Measurements from ENCODE around the gene CDKAL1.

- TF ChIP-seq EP300 (IDR thresholded peaks at IDR 0.05; ENCODE audit: borderline replicate concordance) = no peak
- TF ChIP-seq YY1 (IDR thresholded peaks at IDR 0.05; ENCODE audit: low read depth) = no peak
- TF ChIP-seq RAD21 (IDR thresholded peaks at IDR 0.05; ENCODE audit: low read depth) = no peak
- no peak for TF ChIP-seq TEAD4 (IDR thresholded peaks at IDR 0.05)
- TF ChIP-seq, protein P1, sequence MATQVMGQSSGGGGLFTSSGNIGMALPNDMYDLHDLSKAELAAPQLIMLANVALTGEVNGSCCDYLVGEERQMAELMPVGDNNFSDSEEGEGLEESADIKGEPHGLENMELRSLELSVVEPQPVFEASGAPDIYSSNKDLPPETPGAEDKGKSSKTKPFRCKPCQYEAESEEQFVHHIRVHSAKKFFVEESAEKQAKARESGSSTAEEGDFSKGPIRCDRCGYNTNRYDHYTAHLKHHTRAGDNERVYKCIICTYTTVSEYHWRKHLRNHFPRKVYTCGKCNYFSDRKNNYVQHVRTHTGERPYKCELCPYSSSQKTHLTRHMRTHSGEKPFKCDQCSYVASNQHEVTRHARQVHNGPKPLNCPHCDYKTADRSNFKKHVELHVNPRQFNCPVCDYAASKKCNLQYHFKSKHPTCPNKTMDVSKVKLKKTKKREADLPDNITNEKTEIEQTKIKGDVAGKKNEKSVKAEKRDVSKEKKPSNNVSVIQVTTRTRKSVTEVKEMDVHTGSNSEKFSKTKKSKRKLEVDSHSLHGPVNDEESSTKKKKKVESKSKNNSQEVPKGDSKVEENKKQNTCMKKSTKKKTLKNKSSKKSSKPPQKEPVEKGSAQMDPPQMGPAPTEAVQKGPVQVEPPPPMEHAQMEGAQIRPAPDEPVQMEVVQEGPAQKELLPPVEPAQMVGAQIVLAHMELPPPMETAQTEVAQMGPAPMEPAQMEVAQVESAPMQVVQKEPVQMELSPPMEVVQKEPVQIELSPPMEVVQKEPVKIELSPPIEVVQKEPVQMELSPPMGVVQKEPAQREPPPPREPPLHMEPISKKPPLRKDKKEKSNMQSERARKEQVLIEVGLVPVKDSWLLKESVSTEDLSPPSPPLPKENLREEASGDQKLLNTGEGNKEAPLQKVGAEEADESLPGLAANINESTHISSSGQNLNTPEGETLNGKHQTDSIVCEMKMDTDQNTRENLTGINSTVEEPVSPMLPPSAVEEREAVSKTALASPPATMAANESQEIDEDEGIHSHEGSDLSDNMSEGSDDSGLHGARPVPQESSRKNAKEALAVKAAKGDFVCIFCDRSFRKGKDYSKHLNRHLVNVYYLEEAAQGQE (IDR thresholded peaks at IDR 0.05; ENCODE audit: low read depth) = no peak
These were observed 409.7 kb downstream of the CDKAL1 start for GRCh38 chr6:20943922-20944321.
